NB4 (cell line): ENCODE results near the gene UGT1A7.

Experiments used
- DNase-seq: peaks from one replicate; pipeline ENCODE4 v3.0.0; 2010; ENCODE audit warnings: low read depth
- H3K4me3 ChIP-seq: one replicate; pipeline ENCODE4 v1.5.1; 2011; ENCODE audit warnings: mild to moderate bottlenecking, low read depth, low read length, moderate library complexity
- CTCF ChIP-seq: IDR thresholded peaks from one replicate; pipeline ENCODE4 v1.5.1; 2012; ENCODE audit warnings: low read depth, low read length
- MAX ChIP-seq: IDR thresholded peaks from 2 replicates; pipeline ENCODE4 v1.6.1; 2011; ENCODE audit warnings: low read depth, low read length
- MYC ChIP-seq: IDR thresholded peaks from 2 replicates; pipeline ENCODE4 v1.6.1; 2011; ENCODE audit warnings: low read depth, low read length
- POLR2A ChIP-seq: IDR thresholded peaks from 2 replicates; pipeline ENCODE4 v1.6.1; 2011; ENCODE audit warnings: mild to moderate bottlenecking; ENCODE audit not compliant: insufficient read length; ENCODE audit errors: extremely low read depth

UGT1A7 gene

GRCh38 chr2:233756429-233757081 is 74.9 kb downstream of the UGT1A7 start:
- no peak for TF ChIP-seq MAX
- TF ChIP-seq MYC = no peak
- TF ChIP-seq CTCF = no peak
- no peak for TF ChIP-seq POLR2A
- no peak overlapping the region for H3K4me3 ChIP-seq
- DNase-seq = no peak

GRCh38 chr2:233758141-233758540 is 76.4 kb downstream of the UGT1A7 start:
- no peak for TF ChIP-seq CTCF
- TF ChIP-seq MAX = no peak
- no peak for TF ChIP-seq MYC
- TF ChIP-seq POLR2A = no peak
- no peak overlapping the region for H3K4me3 ChIP-seq
- no peak for DNase-seq

GRCh38 chr2:233758849-233759248 is 77.1 kb downstream of the UGT1A7 start:
- no peak overlapping the region for H3K4me3 ChIP-seq
- DNase-seq = no peak
- no peak for TF ChIP-seq MAX
- TF ChIP-seq MYC = no peak
- no peak for TF ChIP-seq CTCF
- no peak for TF ChIP-seq POLR2A

- no peak within 1 kb of the TSS for H3K4me3 ChIP-seq
- no peak for TF ChIP-seq CTCF
- TF ChIP-seq POLR2A = no peak
- TF ChIP-seq MAX = no peak
- no peak for TF ChIP-seq MYC
- DNase-seq = no peak
Observed at GRCh38 chr2:233760043-233760442, 78.3 kb downstream of the UGT1A7 start, which contains the start of gene UGT1A1. Gene UGT1A1, plus strand, starts transcription at chr2:233760270. Its CDS starts 18 bp downstream, at chr2:233760288.

- no peak overlapping the region for H3K4me3 ChIP-seq
- TF ChIP-seq MAX (no peak), POLR2A (no peak), CTCF (no peak), MYC (no peak)
- DNase-seq = no peak
Observed at GRCh38 chr2:233761040-233761769, 79.5 kb downstream of the UGT1A7 start.
